H1 (cell line): ENCODE measurements around the gene ETV1. TPM values are rescaled to one million over a fixed set of nuclear protein-coding genes. Genes with fewer than 3 reads are reported as not detected.
A peak's percentile ranks its signal among the peaks of the same experiment; 100 is the strongest.

Experiments used
- BRCA1 ChIP-seq: IDR thresholded peaks from 2 replicates; pipeline ENCODE4 v1.6.1; 2012; ENCODE audit warnings: low read depth, low read length, improper control_type of control experiment
- CBX8 ChIP-seq: fragments of 300-800, 300-1000 bp; sonication (generic); IDR thresholded peaks from 2 replicates; pipeline ENCODE4 v1.7.1; 2016; ENCODE audit warnings: low read depth, low read length, borderline replicate concordance
- CHD1 ChIP-seq: IDR thresholded peaks from 2 replicates; pipeline ENCODE4 v1.6.1; 2012; ENCODE audit warnings: low read depth, low read length, improper control_type of control experiment
- CTBP2 ChIP-seq: IDR thresholded peaks from 2 replicates; pipeline ENCODE4 v1.7.0; 2011; ENCODE audit warnings: borderline replicate concordance, mild to moderate bottlenecking, moderate library complexity, mixed read lengths, low read length; ENCODE audit not compliant: insufficient read depth, insufficient read length
- E2F6 ChIP-seq: IDR thresholded peaks from 2 replicates; pipeline ENCODE4 v1.6.1; 2012; ENCODE audit warnings: inconsistent platforms
- EGR1 ChIP-seq: IDR thresholded peaks from 2 replicates; pipeline ENCODE4 v1.6.1; 2011; ENCODE audit warnings: low read depth, low read length, borderline replicate concordance
- EP300 ChIP-seq, 2 experiments: IDR thresholded peaks; 1 replicate in 1 of 2; 2 replicates in 1 of 2; pipeline ENCODE4 v1.6.1; 2011 to 2012; ENCODE audit warnings: low read depth in 2 of 2, low read length in 2 of 2, mild to moderate bottlenecking in 2 of 2, borderline replicate concordance in 1 of 2, inconsistent platforms in 1 of 2, moderate library complexity in 1 of 2
- EZH2 ChIP-seq: fragments of 200-600 bp; sonication (generic); IDR thresholded peaks from 2 replicates; pipeline ENCODE4 v1.7.1; 2012; ENCODE audit warnings: low read depth, mild to moderate bottlenecking, moderate library complexity, low read length, inconsistent platforms; ENCODE audit not compliant: severe bottlenecking
- FOSL1 ChIP-seq: IDR thresholded peaks from 2 replicates; pipeline ENCODE4 v1.6.1; 2011; ENCODE audit warnings: mild to moderate bottlenecking, low read depth, low read length, moderate library complexity; ENCODE audit not compliant: insufficient read depth
- GTF2F1 ChIP-seq: IDR thresholded peaks from 2 replicates; pipeline ENCODE4 v1.6.1; 2012; ENCODE audit warnings: low read depth, low read length, improper control_type of control experiment, borderline replicate concordance
- HDAC2 ChIP-seq, 2 experiments: fragments of 300-600 bp in 1 of 2; sonication (generic) in 1 of 2; IDR thresholded peaks; 2 replicates each; pipeline ENCODE4 v1.6.1; 2011 to 2012; ENCODE audit warnings: low read depth in 2 of 2, low read length in 2 of 2, mild to moderate bottlenecking in 2 of 2, moderate library complexity in 2 of 2, borderline replicate concordance in 1 of 2, inconsistent platforms in 1 of 2
- KDM1A ChIP-seq: fragments of 200-600, 300-600 bp; sonication (generic); IDR thresholded peaks from 2 replicates; pipeline ENCODE4 v1.7.1; 2016; ENCODE audit warnings: mild to moderate bottlenecking, low read length, borderline replicate concordance
- MAX ChIP-seq: IDR thresholded peaks from 2 replicates; pipeline ENCODE4 v1.6.1; 2012; ENCODE audit warnings: inconsistent platforms
- NANOG ChIP-seq: IDR thresholded peaks from 2 replicates; pipeline ENCODE4 v1.6.1; 2011; ENCODE audit warnings: low read length, low read depth, mild to moderate bottlenecking, inconsistent platforms; ENCODE audit not compliant: insufficient read depth, poor library complexity, severe bottlenecking
- POLR2AphosphoS5 ChIP-seq: IDR thresholded peaks from 2 replicates; pipeline ENCODE4 v1.6.1; 2011; ENCODE audit warnings: low read depth, low read length
- RAD21 ChIP-seq, 2 experiments: IDR thresholded peaks in 1 of 2; conservative IDR thresholded peaks in 1 of 2; 2 replicates each; pipeline ENCODE4 v1.6.1; 2011; ENCODE audit warnings: low read depth in 2 of 2, low read length in 2 of 2, improper control_type of control experiment in 1 of 2, inconsistent platforms in 1 of 2, mild to moderate bottlenecking in 1 of 2, moderate library complexity in 1 of 2
- SIN3A ChIP-seq, 2 experiments: IDR thresholded peaks in 1 of 2; conservative IDR thresholded peaks in 1 of 2; 2 replicates each; pipeline ENCODE4 v1.6.1; 2011 to 2012; ENCODE audit warnings: low read length in 2 of 2, improper control_type of control experiment in 1 of 2, low read depth in 1 of 2, mild to moderate bottlenecking in 1 of 2
- SP2 ChIP-seq: IDR thresholded peaks from 2 replicates; pipeline ENCODE4 v1.6.1; 2012; ENCODE audit warnings: mild to moderate bottlenecking, low read length, inconsistent platforms
- SP4 ChIP-seq: IDR thresholded peaks from 2 replicates; pipeline ENCODE4 v1.6.1; 2012; ENCODE audit warnings: low read length, inconsistent platforms
- SUZ12 ChIP-seq: fragments of 200-600 bp; sonication (generic); IDR thresholded peaks from 2 replicates; pipeline ENCODE4 v1.6.1; 2012; ENCODE audit warnings: mild to moderate bottlenecking, inconsistent platforms, low read length, moderate library complexity, mixed read lengths
- TCF12 ChIP-seq: IDR thresholded peaks from 2 replicates; pipeline ENCODE4 v1.6.1; 2011; ENCODE audit warnings: low read depth, mild to moderate bottlenecking, low read length
- TEAD4 ChIP-seq: IDR thresholded peaks from 2 replicates; pipeline ENCODE4 v1.6.1; 2012; ENCODE audit warnings: low read depth, low read length, inconsistent platforms, mixed read lengths
- polyA plus RNA-seq, 7 experiments: library from polyadenylated mRNA; depleted of rRNA in 3 of 7; stranded (reverse) in 5 of 7; unstranded in 2 of 7; fragments of >200 nt in 5 of 7; fragments of 200-250 nt in 2 of 7; gene quantifications; 1 replicate in 5 of 7; 2 replicates in 1 of 7; 4 replicates in 1 of 7; pipeline versions ENCODE4 v1.2.1 to v1.2.3, GENCODE V29; 2011 to 2013; ENCODE audit warnings: missing spikeins in 2 of 7, mixed read lengths in 2 of 7
- total RNA-seq: library from RNA; stranded (reverse); fragmentation: NEBNext Ultra II Directional; extraction: Animal tissue kit (Norgen Biotek cat#: 25700); gene quantifications from 2 replicates; pipeline ENCODE4 v1.2.1, GENCODE V29; 2021

The ETV1 gene
- total and polyA plus RNA-seq, 2 of the 8 experiments (the other 6 are each of a cell fraction or from before 2014, with no cell fraction given), result 58.3 to 91.2 TPM

- no peak for TF ChIP-seq CBX8
- TF ChIP-seq FOSL1, result no peak
- TF ChIP-seq EZH2, result no peak
- no peak; a peak in 1 of 3 replicates for TF ChIP-seq EP300 (IDR thresholded peaks at IDR 0.05; ENCODE audit: borderline replicate concordance in 1 of 2, low read depth in 2 of 2, low read length in 2 of 2)
- TF ChIP-seq RAD21 (IDR thresholded peaks at IDR 0.05 in 1 of 2, conservative IDR thresholded peaks at IDR 0.05 in 1 of 2; ENCODE audit: low read depth in 2 of 2, low read length in 2 of 2), result no peak
- no peak for TF ChIP-seq NANOG
- 0 out of 2 replicates have a peak, but pooled peaks have one; percentile 55 for TF ChIP-seq POLR2AphosphoS5
- TF ChIP-seq CHD1, result no peak
- TF ChIP-seq TCF12, result no peak
- TF ChIP-seq SIN3A (conservative IDR thresholded peaks at IDR 0.05 in 1 of 2, IDR thresholded peaks at IDR 0.05 in 1 of 2; ENCODE audit: low read depth in 1 of 2, low read length in 2 of 2), result no peak; a peak in 2 of 4 replicates
- TF ChIP-seq GTF2F1, result no peak
- no peak for TF ChIP-seq KDM1A
- TF ChIP-seq E2F6, result peak; percentile 76
- TF ChIP-seq SP4, result no peak
- TF ChIP-seq SUZ12, result no peak
- TF ChIP-seq TEAD4, result peak; percentile 50; the same call in 1 of the 2 replicates
- no peak for TF ChIP-seq SP2
- peak; percentile 81 for TF ChIP-seq MAX
- no peak for TF ChIP-seq CTBP2
- no peak for TF ChIP-seq HDAC2 (IDR thresholded peaks at IDR 0.05; ENCODE audit: borderline replicate concordance in 1 of 2, low read depth in 2 of 2, low read length in 2 of 2)
- TF ChIP-seq EGR1, result no peak
- no peak for TF ChIP-seq BRCA1
These were observed 1.7 kb upstream of the ETV1 start (continued) for GRCh38 chr7:13990984-13991790.
